IMR-90 (cell line): ENCODE results near the gene NEGR1. TPM values are rescaled to one million over a fixed set of nuclear protein-coding genes. Genes with fewer than 3 reads are reported as not detected.
A peak's percentile ranks its signal among the peaks of the same experiment; 100 is the strongest.

ENCODE experiments used
- ATAC-seq: fragments of 200-7000 bp; cut with Tn5 transposase; 2 replicates; pipeline ENCODE4 v1.9.1; 2020; ENCODE audit warnings: low read depth, mild to moderate bottlenecking, moderate library complexity
- BruUV-seq: library from RNA; stranded (reverse); fragments of 400-500 nt; replicated peaks from 2 replicates; lab custom pipeline; 2021; lab: Mats Ljungman, UMichigan
- CTCF ChIA-PET: fragments of 300-600 bp; formaldehyde crosslinking; extraction: SDS; loops from one replicate; lab custom pipeline; 2021; ENCODE audit warnings: antibody characterized with exemption; lab: Yijun Ruan, JAX
- POLR2A ChIA-PET: fragments of 300-600 bp; sonication (Branson Sonifier 250); formaldehyde crosslinking; loops from one replicate; lab custom pipeline; 2022; ENCODE audit warnings: antibody characterized with exemption; ENCODE audit not compliant: unreplicated experiment; lab: Charles Lee
- DNase-seq: peaks from one replicate; pipeline ENCODE4 v3.0.0; 2013
- H2AFZ ChIP-seq: replicated peaks from 2 replicates; pipeline ENCODE3; 2013; ENCODE audit warnings: low read length, mild to moderate bottlenecking; ENCODE audit not compliant: poor library complexity
- H2AK5ac ChIP-seq: 2 replicates; pipeline ENCODE4 v1.6.1; 2013; ENCODE audit warnings: low read depth, low read length, inconsistent platforms
- H2AK9ac ChIP-seq: replicated peaks from 2 replicates; pipeline ENCODE3; 2013; ENCODE audit warnings: mild to moderate bottlenecking, low read depth, low read length, moderate library complexity; ENCODE audit not compliant: poor library complexity
- H2BK120ac ChIP-seq: 2 replicates; pipeline ENCODE4 v1.6.1; 2013; ENCODE audit warnings: low read depth, low read length, inconsistent platforms
- H2BK15ac ChIP-seq: 3 replicates; pipeline ENCODE4 v1.6.1; 2013; ENCODE audit warnings: low read depth, low read length, inconsistent platforms
- H2BK20ac ChIP-seq: 2 replicates; pipeline ENCODE4 v1.6.1; 2013; ENCODE audit warnings: low read depth, mild to moderate bottlenecking, inconsistent platforms, low read length, moderate library complexity
- H2BK5ac ChIP-seq: 2 replicates; pipeline ENCODE4 v1.6.1; 2013; ENCODE audit warnings: mild to moderate bottlenecking, low read depth, low read length, inconsistent platforms; ENCODE audit not compliant: poor library complexity, severe bottlenecking
- H3K14ac ChIP-seq: replicated peaks from 2 replicates; pipeline ENCODE4 v1.6.1; 2013; ENCODE audit warnings: low read depth, low read length, inconsistent platforms
- H3K18ac ChIP-seq: 2 replicates; pipeline ENCODE4 v1.6.1; 2013; ENCODE audit warnings: low read depth, low read length, control low read depth
- H3K23ac ChIP-seq: 2 replicates; pipeline ENCODE4 v1.6.1; 2013; ENCODE audit warnings: low read depth, low read length, inconsistent platforms
- H3K27ac ChIP-seq: 2 replicates; pipeline ENCODE4 v1.5.1; 2013; ENCODE audit warnings: mild to moderate bottlenecking, control low read depth, low read length; ENCODE audit not compliant: insufficient read depth
- H3K27me3 ChIP-seq: 2 replicates; pipeline ENCODE4 v1.6.1; 2013; ENCODE audit warnings: low read length; ENCODE audit not compliant: control insufficient read depth, insufficient read depth
- H3K36me3 ChIP-seq: 2 replicates; pipeline ENCODE4 v1.6.1; 2013; ENCODE audit warnings: low read length, mixed read lengths; ENCODE audit not compliant: control insufficient read depth, insufficient read depth
- H3K4ac ChIP-seq: 2 replicates; pipeline ENCODE4 v1.6.1; 2013; ENCODE audit warnings: low read depth, low read length, inconsistent platforms
- H3K4me1 ChIP-seq: 2 replicates; pipeline ENCODE4 v1.6.1; 2013; ENCODE audit warnings: low read length, mixed read lengths; ENCODE audit not compliant: control insufficient read depth, insufficient read depth
- H3K4me2 ChIP-seq: 2 replicates; pipeline ENCODE4 v1.6.1; 2013; ENCODE audit warnings: low read depth, mild to moderate bottlenecking, control low read depth, low read length, moderate library complexity
- H3K4me3 ChIP-seq: 2 replicates; pipeline ENCODE4 v1.5.1; 2013; ENCODE audit warnings: low read depth, mild to moderate bottlenecking, control low read depth, low read length, moderate library complexity; ENCODE audit not compliant: insufficient read depth
- H3K56ac ChIP-seq: 2 replicates; pipeline ENCODE4 v1.6.1; 2013; ENCODE audit warnings: low read length, inconsistent platforms; ENCODE audit not compliant: insufficient read depth; ENCODE audit errors: extremely low read depth
- H3K79me1 ChIP-seq, 2 experiments: 2 replicates each; pipeline ENCODE4 v1.6.1; 2013; ENCODE audit warnings: low read length in 2 of 2, inconsistent platforms in 1 of 2, low read depth in 1 of 2
- H3K9ac ChIP-seq: 2 replicates; pipeline ENCODE4 v1.6.1; 2013; ENCODE audit warnings: low read depth, low read length, control low read depth
- H3K9me1 ChIP-seq: 2 replicates; pipeline ENCODE4 v1.6.1; 2013; ENCODE audit warnings: low read length, inconsistent platforms; ENCODE audit not compliant: insufficient read depth
- H3K9me3 ChIP-seq: 2 replicates; pipeline ENCODE4 v1.6.1; 2013; ENCODE audit warnings: low read length; ENCODE audit not compliant: control insufficient read depth, insufficient read depth
- H4K20me1 ChIP-seq: 2 replicates; pipeline ENCODE4 v1.6.1; 2013; ENCODE audit warnings: low read length, inconsistent platforms; ENCODE audit not compliant: insufficient read depth
- H4K5ac ChIP-seq: 2 replicates; pipeline ENCODE4 v1.6.1; 2013; ENCODE audit warnings: mild to moderate bottlenecking, low read depth, low read length, control low read depth
- H4K8ac ChIP-seq, 2 experiments: 2 replicates each; pipeline ENCODE4 v1.6.1; 2013; ENCODE audit warnings: low read depth in 2 of 2, low read length in 2 of 2, control low read depth in 1 of 2, inconsistent platforms in 1 of 2
- H4K91ac ChIP-seq: 2 replicates; pipeline ENCODE4 v1.6.1; 2013; ENCODE audit warnings: low read depth, low read length, inconsistent platforms; ENCODE audit not compliant: insufficient read depth
- BHLHE40 ChIP-seq: fragments of 150-350 bp; IDR thresholded peaks from 2 replicates; pipeline ENCODE4 v1.6.1; 2016; ENCODE audit warnings: mild to moderate bottlenecking, low read depth, low read length
- CEBPB ChIP-seq: IDR thresholded peaks from 2 replicates; pipeline ENCODE4 v1.6.1; 2012; ENCODE audit warnings: low read depth, low read length, improper control_type of control experiment
- CHD1 ChIP-seq: IDR thresholded peaks from 2 replicates; pipeline ENCODE4 v1.6.1; 2012; ENCODE audit warnings: low read depth, low read length, improper control_type of control experiment
- CTCF ChIP-seq: conservative IDR thresholded peaks from 2 replicates; pipeline ENCODE4 v1.5.1; 2012; ENCODE audit warnings: mild to moderate bottlenecking, low read depth, low read length, improper control_type of control experiment
- ELK1 ChIP-seq: fragments of 150-350 bp; IDR thresholded peaks from 2 replicates; pipeline ENCODE4 v1.6.1; 2016; ENCODE audit warnings: low read depth, mild to moderate bottlenecking, low read length, moderate library complexity, borderline replicate concordance
- FOS ChIP-seq: fragments of 150-350 bp; IDR thresholded peaks from 2 replicates; pipeline ENCODE4 v1.6.1; 2016; ENCODE audit warnings: low read depth, low read length
- MAFK ChIP-seq: IDR thresholded peaks from 2 replicates; pipeline ENCODE4 v1.6.1; 2012; ENCODE audit warnings: low read depth, low read length, improper control_type of control experiment
- MAZ ChIP-seq: IDR thresholded peaks from 2 replicates; pipeline ENCODE4 v1.6.1; 2012; ENCODE audit warnings: low read depth, mild to moderate bottlenecking, low read length, improper control_type of control experiment, moderate library complexity, borderline replicate concordance
- MXI1 ChIP-seq: IDR thresholded peaks from 2 replicates; pipeline ENCODE4 v1.6.1; 2012; ENCODE audit warnings: low read depth, mild to moderate bottlenecking, low read length, moderate library complexity, borderline replicate concordance
- NFE2L2 ChIP-seq: fragments of 150-350 bp; IDR thresholded peaks from 2 replicates; pipeline ENCODE4 v1.6.1; 2016; ENCODE audit warnings: low read depth, mild to moderate bottlenecking, low read length
- RAD21 ChIP-seq: IDR thresholded peaks from 2 replicates; pipeline ENCODE4 v1.6.1; 2012; ENCODE audit warnings: low read length, improper control_type of control experiment
- RCOR1 ChIP-seq: IDR thresholded peaks from 2 replicates; pipeline ENCODE4 v1.6.1; 2012; ENCODE audit warnings: mild to moderate bottlenecking, low read length, improper control_type of control experiment; ENCODE audit not compliant: insufficient replicate concordance
- RFX5 ChIP-seq: IDR thresholded peaks from 2 replicates; pipeline ENCODE4 v1.8.0; 2012; ENCODE audit warnings: low read depth, mild to moderate bottlenecking, low read length, moderate library complexity
- SMC3 ChIP-seq: fragments of 150-350 bp; IDR thresholded peaks from 2 replicates; pipeline ENCODE4 v1.6.1; 2016; ENCODE audit warnings: low read depth, mild to moderate bottlenecking, antibody characterized with exemption, low read length, moderate library complexity
- USF2 ChIP-seq: fragments of 150-350 bp; IDR thresholded peaks from 2 replicates; pipeline ENCODE4 v1.6.1; 2017; ENCODE audit warnings: mild to moderate bottlenecking, antibody characterized with exemption, low read length, low read depth
- WGBS, 2 experiments: methylation state at CpG; one replicate each; pipeline versions ENCODE4 v1.1.5 to v1.1.7; 2013; ENCODE audit warnings: missing lambda C conversion rate in 2 of 2; ENCODE audit not compliant: insufficient read length in 1 of 2; ENCODE audit errors: extremely low coverage in 2 of 2; 5-methylcytosine and 5-hydroxymethylcytosine counted together
- dilution Hi-C: fragments of 300-500 bp; cut with HindIII; formaldehyde crosslinking; loops from one replicate; pipeline ENCODE4 v1.14.3; 2018; ENCODE audit warnings: low sequenced_read_pairs; ENCODE audit not compliant: unreplicated experiment
- in situ Hi-C: fragments of 300-500 bp; cut with MboI; formaldehyde crosslinking; loops from 3 replicates; pipeline ENCODE4 v1.14.3; 2019; ENCODE audit warnings: low sequenced_read_pairs, inconsistent platforms, mixed read lengths
- intact Hi-C: fragments of 100-400 bp; cut with micrococcal nuclease; formaldehyde crosslinking; loops from 2 replicates; pipeline ENCODE4 v1.10.0; 2022
- polyA plus RNA-seq, 3 experiments: library from polyadenylated mRNA; depleted of rRNA; stranded (reverse); fragments of >200 nt; gene quantifications; 2 replicates each; pipeline ENCODE4 v1.2.3, GENCODE V29; 2012; ENCODE audit warnings: low replicate concordance in 1 of 3
- total RNA-seq: library from RNA; depleted of rRNA; stranded (reverse); fragments of >200 nt; gene quantifications from 2 replicates; pipeline ENCODE4 v1.2.3, GENCODE V29; 2012

NEGR1 gene
- total and polyA plus RNA-seq, 2 of the 4 experiments (the other 2 are of a cell fraction), result 5.1 to 9.1 TPM

- BruUV-seq, result no TSS peak
- peak; percentile 2 for DNase-seq
- CTCF ChIA-PET, result no interaction called here
- no peak for TF ChIP-seq SMC3
- TF ChIP-seq MXI1, result no peak
- no peak for TF ChIP-seq RCOR1
- TF ChIP-seq CTCF, result no peak
- no peak for TF ChIP-seq USF2
- no peak for TF ChIP-seq BHLHE40
- TF ChIP-seq FOS, result no peak
- no peak for TF ChIP-seq MAFK
- TF ChIP-seq NFE2L2, result no peak
- TF ChIP-seq RAD21, result no peak
- TF ChIP-seq CEBPB, result no peak
- TF ChIP-seq RFX5, result no peak
- TF ChIP-seq CHD1, result no peak
- TF ChIP-seq MAZ, result no peak
- TF ChIP-seq ELK1, result no peak
These were observed 447.5 kb downstream of the NEGR1 start for GRCh38 chr1:71834601-71835441.

More at GRCh38 chr1:71834601-71835441, 447.5 kb downstream of the NEGR1 start:
- Histone ChIP-seq H2AFZ (no peak overlapping the region), H2BK5ac (no peak overlapping the region), H3K9me3 (no peaks in the 10 kb centered on the region), H3K4me3 (no peak overlapping the region), H3K79me1 (no peaks in the 10 kb centered on the region), H3K9me1 (no peaks in the 10 kb centered on the region), H3K36me3 (no peaks in the 10 kb centered on the region), H3K27me3 (no peaks in the 10 kb centered on the region), H3K4me1 (no peaks in the 10 kb centered on the region), H4K91ac (no peak overlapping the region), H4K20me1 (no peaks in the 10 kb centered on the region), H3K9ac (no peak overlapping the region), H2AK9ac (no peak overlapping the region), H4K8ac (no peak overlapping the region; a peak in 1 of 4 replicates), H3K4me2 (no peak overlapping the region), H2AK5ac (no peak overlapping the region), H3K27ac (no peak overlapping the region), H2BK15ac (no peak overlapping the region), H2BK120ac (no peak overlapping the region), H2BK20ac (no peak overlapping the region), H3K18ac (no peak overlapping the region), H3K56ac (no peak overlapping the region), H3K4ac (no peak overlapping the region), H3K23ac (no peak overlapping the region), H3K14ac (no peak overlapping the region), H4K5ac (no peak overlapping the region)
- intact Hi-C loops (no loop called here), dilution Hi-C loops (no loop called here), in situ Hi-C loops (no loop called here)
- no CpG with 5 or more reads among the region's 4 CpGs for WGBS, 2 experiments
- ATAC-seq, result no peak
- POLR2A ChIA-PET, result no interaction called here
